Immature natural killer cell (primary cell): ENCODE results near the gene LGI4. TPM values are rescaled to one million over a fixed set of nuclear protein-coding genes. Genes with fewer than 3 reads are reported as not detected.
"Not testable (repeated sequence)": the region's sequence is repeated elsewhere in the genome, so short reads cannot be mapped to it uniquely, and the experiment has no call there.

Source experiments
- DNase-seq, 3 donors: peaks; one replicate each; pipeline ENCODE4 v3.0.0; 2022; ENCODE audit warnings: mixed read lengths in 1 of 3
- H3K27ac Mint-ChIP-seq, 6 donors: one replicate each; pipeline ENCODE4 v1.8.0; 2020; ENCODE audit warnings: mixed read lengths in 6 of 6, mild to moderate bottlenecking in 5 of 6, inconsistent platforms in 4 of 6, moderate library complexity in 3 of 6
- H3K27me3 Mint-ChIP-seq, 3 donors: one replicate each; pipeline ENCODE4 v1.8.0; 2020 to 2021; ENCODE audit warnings: low read depth in 3 of 3, mild to moderate bottlenecking in 3 of 3, mixed read lengths in 3 of 3, moderate library complexity in 3 of 3, inconsistent platforms in 1 of 3
- H3K36me3 Mint-ChIP-seq, 3 donors: one replicate each; pipeline ENCODE4 v1.8.0; 2020; ENCODE audit warnings: mixed read lengths in 3 of 3, inconsistent platforms in 2 of 3, mild to moderate bottlenecking in 2 of 3
- H3K4me1 Mint-ChIP-seq, 2 donors: one replicate each; pipeline ENCODE4 v1.8.0; 2020; ENCODE audit warnings: inconsistent platforms in 2 of 2, mild to moderate bottlenecking in 2 of 2, mixed read lengths in 2 of 2, moderate library complexity in 1 of 2
- H3K4me3 Mint-ChIP-seq, 5 donors: one replicate each; pipeline ENCODE4 v1.8.0; 2020; ENCODE audit warnings: mild to moderate bottlenecking in 5 of 5, mixed read lengths in 5 of 5, inconsistent platforms in 3 of 5, moderate library complexity in 3 of 5
- H3K9me3 Mint-ChIP-seq, 6 donors: one replicate each; pipeline ENCODE4 v1.8.0; 2020; ENCODE audit warnings: mild to moderate bottlenecking in 6 of 6, mixed read lengths in 6 of 6, inconsistent platforms in 4 of 6, moderate library complexity in 3 of 6
- polyA plus RNA-seq, 3 donors: library from polyadenylated mRNA; unstranded; fragments of 300-500 nt; fragmentation: Illumina TruSeq; gene quantifications; one replicate each; pipeline ENCODE4 v1.2.3, GENCODE V29; 2021

The LGI4 gene
- polyA plus RNA-seq, 3 donors from 2014 or later = not detected

DNA sequence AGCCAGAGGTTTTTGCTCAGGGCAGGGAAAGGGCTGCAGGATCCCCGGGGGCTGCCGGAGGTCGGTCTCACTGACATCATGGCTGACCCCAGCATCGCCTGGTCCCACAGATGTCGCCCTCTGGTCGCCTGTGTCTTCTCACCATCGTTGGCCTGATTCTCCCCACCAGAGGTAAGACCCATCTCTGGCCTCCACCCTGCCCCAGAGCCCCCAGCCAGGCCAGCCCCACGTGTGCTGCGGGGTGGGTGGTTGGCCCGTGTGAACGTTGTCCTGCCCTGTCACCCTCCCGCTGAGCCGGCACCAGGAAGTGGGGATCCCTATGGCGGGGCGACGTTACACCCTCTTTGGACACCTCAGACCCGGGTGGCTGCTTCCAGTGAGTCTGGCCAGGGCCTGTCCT is 20.6 kb upstream of the LGI4 start:
- Mint-ChIP-seq H3K9me3 (no peaks in the 10 kb centered on the region), H3K36me3 (peaks cover 14 to 23% (median 21%) of the 10 kb centered on the region in 3 donors), H3K4me3 (peak overlapping the region; percentile 90 to 99 (median 98)), H3K27ac (peak overlapping the region; percentile 91 to 99 (median 96)), H3K27me3 (peaks cover 0 to 16% (median 3%) of the 10 kb centered on the region in 3 donors), H3K4me1 (peaks cover 49 to 60% of the 10 kb centered on the region in 2 donors)
- DNase-seq = peak; percentile 45 to 47 (median 45)

DNA sequence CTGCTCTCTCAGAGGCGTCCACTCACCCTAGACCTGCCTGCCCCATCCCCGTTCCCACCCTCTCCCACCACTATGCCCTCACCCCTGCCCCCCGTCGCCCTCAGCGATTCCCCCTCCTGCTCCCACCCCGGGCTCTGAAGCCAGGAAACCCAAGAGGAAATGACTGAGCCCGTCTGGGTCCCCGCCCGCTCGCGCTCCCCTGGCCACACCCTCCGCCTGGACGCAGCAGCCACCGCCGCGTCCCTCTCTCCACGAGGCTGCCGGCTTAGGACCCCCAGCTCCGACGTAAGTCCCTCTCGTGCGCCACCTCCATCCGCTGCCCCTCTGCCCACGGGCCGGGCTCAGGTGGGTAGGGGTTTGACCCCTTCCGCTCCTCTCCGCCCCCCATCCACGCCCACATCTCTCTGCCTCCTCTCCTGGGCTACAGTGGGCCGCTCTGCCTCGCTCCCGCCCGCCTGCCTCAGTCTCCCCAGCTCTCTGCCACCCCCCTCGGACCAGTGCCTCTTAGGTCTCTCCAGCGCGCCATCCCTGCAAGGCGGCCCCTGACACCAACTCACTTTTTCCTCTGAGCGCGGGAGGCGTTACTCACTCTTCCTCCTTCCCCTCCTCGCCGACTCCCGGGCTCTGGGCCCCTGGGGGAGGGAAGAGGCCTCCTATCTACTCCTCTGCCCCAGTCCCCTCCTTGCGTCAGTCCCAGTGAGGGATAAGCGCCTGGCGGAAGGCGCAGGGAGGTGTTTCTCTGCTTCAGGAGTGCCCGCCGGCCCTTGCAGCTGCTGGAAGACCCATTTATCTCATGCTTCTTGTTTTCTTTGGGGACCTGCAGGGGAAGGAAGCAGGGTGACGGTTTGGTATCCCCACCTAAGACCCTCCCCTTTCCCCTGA is 19.9 kb upstream of the LGI4 start, which contains the start of gene FXYD5:
Gene FXYD5, plus strand, starts transcription at position 211 of the 882 bp plus-strand sequence. CDS start 816 bp downstream, outside the sequence.
- peaks cover 14 to 22% (median 19%) of the 10 kb centered on the region in 3 donors for H3K36me3 Mint-ChIP-seq
- H3K27ac Mint-ChIP-seq = peak within 1 kb of the TSS; percentile 91 to 99 (median 96)
- peaks cover 2 to 18% (median 3%) of the 10 kb centered on the region in 3 donors for H3K27me3 Mint-ChIP-seq
- peak; percentile 58 to 68 (median 67) for DNase-seq
- peak within 1 kb of the TSS; percentile 90 to 99 (median 98) for H3K4me3 Mint-ChIP-seq
- H3K9me3 Mint-ChIP-seq = no peaks in the 10 kb centered on the region
- H3K4me1 Mint-ChIP-seq = peaks cover 49 to 59% of the 10 kb centered on the region in 2 donors

DNA sequence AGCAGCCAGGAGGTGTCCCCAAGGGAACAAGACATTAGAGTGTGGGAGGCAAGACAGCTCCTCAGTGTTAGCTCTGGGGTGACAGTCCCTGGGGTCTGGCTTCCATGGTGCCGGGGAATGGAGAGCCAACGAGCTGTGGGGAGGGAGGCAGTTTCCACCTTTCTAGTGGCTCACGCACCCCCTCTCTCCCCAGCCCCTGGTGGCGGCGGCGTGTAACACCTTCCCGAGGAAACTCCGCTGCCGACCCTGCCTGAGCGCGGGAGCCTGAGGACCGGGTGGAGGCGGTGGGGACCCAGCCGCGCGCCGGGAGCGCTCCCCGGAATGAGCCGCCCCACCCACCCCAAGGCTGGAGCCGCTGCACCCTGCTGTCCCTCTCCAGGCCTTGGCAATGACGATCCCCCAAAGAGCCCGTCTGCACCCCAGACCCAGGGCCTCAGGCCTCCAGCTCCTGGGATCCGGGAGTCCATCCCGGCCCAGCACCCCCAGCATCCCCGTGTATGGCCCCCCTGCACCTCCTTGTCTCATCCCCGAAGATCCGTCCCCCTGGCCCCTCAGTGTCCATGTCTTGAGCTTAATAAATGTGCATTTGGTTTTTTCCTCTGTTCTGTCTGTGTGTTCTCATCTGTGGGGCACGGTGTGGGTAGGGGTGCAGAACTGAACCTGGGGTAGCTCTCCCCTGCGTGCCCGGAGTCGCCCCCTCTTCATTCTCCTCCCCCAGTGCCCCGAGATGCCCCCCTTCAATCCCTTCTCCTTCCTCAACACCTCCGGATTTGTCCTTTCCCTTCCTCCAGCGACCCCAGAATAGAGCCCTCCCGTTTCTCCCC is 19.1 kb upstream of the LGI4 start:
- DNase-seq = peak; percentile 60 to 65 (median 63)
- no peaks in the 10 kb centered on the region for H3K9me3 Mint-ChIP-seq
- peaks cover 9 to 15% (median 11%) of the 10 kb centered on the region in 3 donors for H3K36me3 Mint-ChIP-seq
- peaks cover 43 to 51% of the 10 kb centered on the region in 2 donors for H3K4me1 Mint-ChIP-seq
- peaks cover 2 to 18% (median 3%) of the 10 kb centered on the region in 3 donors for H3K27me3 Mint-ChIP-seq
- H3K27ac Mint-ChIP-seq = peak overlapping the region; percentile 91 to 99 (median 96)
- peak overlapping the region; percentile 90 to 99 (median 98) for H3K4me3 Mint-ChIP-seq

DNA sequence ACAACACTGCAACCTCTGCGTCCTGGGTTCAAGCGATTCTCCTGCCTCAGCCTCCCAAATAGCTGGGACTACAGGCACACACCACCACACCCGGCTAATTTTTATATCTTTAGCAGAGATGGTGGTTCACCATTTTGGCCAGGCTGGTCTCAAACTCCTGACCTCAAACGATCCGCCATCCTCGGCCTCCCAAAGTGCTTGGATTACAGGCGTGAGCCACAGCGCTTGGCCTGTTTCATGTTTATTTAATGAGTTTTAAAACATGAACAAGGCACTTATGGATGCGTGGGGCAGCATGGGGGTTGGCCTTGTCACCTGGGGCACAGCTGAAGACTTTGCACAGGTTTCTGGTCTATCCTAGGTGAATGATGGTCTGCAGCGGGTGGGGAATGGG is 18.3 kb upstream of the LGI4 start:
- H3K9me3 Mint-ChIP-seq, H3K36me3 Mint-ChIP-seq, DNase-seq: not testable (repeated sequence)
- H3K27me3 Mint-ChIP-seq = peaks cover 2 to 18% (median 3%) of the 10 kb centered on the region in 3 donors
- H3K27ac Mint-ChIP-seq = peak overlapping the region; percentile 19 to 87 (median 66)
- H3K4me3 Mint-ChIP-seq = peak overlapping the region; percentile 90 to 99 (median 98)
- peaks cover 42 to 44% of the 10 kb centered on the region in 2 donors for H3K4me1 Mint-ChIP-seq

DNA sequence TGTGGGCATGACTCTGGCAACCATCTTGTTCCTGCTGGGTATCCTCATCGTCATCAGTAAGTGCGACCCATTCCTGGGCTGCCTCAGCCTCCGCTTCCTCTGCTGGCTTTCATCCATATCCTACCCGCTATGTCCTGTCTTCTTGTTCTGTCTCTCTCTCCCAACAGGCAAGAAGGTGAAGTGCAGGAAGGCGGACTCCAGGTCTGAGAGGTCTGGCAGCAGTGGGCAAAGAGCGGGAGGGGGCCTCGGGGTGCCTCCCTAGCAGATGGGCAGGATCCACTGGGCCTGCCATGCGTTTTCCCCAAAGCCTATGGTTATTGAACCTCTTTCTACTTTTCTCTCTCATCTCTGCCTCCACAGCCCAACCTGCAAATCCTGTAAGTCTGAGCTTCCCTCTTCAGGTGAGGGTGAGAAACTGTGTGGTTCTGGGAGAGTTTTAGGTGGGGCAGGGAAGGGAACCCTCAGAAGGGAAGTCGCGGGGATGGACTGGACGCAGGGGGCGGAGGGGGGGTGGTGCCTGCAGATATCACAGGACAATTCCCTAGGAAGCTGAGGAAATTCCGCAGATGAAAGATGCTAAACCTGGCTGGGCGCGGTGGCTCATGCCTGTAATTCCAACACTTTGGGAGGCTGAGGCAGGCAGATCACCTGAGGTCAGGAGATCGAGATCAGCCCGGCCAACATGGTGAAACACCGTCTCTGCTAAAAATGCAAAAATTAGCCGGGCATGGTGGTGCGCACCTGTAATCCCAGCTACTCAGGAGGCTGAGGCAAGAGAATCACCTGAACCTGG is 16.6 kb upstream of the LGI4 start:
- no peaks in the 10 kb centered on the region for H3K9me3 Mint-ChIP-seq
- H3K27ac Mint-ChIP-seq = peak overlapping the region in 1 of 6 donors; percentile 46
- no peak overlapping the region for H3K4me3 Mint-ChIP-seq
- DNase-seq = no peak
- H3K4me1 Mint-ChIP-seq = peaks cover 27 to 35% of the 10 kb centered on the region in 2 donors
- peaks cover 0 to 2% (median 0%) of the 10 kb centered on the region in 3 donors for H3K36me3 Mint-ChIP-seq
- peaks cover 2 to 18% (median 3%) of the 10 kb centered on the region in 3 donors for H3K27me3 Mint-ChIP-seq

DNA sequence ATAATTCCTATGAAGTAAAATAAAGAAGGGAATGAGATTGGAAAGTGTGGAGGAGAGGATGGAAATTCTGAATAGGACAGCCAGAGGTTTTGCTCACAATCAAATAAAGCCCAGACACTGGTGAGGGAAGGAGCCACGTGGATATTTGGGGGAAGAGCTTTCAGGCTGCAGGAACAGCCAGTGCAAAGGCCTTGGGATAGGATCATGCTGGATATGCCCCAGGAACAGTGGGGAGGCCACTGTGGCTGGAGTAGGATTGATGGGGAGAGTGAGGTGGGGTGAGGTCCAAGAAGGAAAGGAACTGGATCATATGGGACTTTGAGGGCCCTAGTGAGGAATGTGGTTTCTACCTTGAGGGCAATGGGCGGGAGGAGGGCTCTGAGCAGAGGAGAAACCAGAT is 15.6 kb upstream of the LGI4 start:
- Mint-ChIP-seq H3K4me3 (no peak overlapping the region), H3K27ac (peak overlapping the region in 1 of 6 donors; percentile 16), H3K27me3 (peaks cover 2 to 14% (median 3%) of the 10 kb centered on the region in 3 donors), H3K36me3 (no peaks in the 10 kb centered on the region), H3K9me3 (no peaks in the 10 kb centered on the region), H3K4me1 (peaks cover 17 to 25% of the 10 kb centered on the region in 2 donors)
- no peak for DNase-seq

DNA sequence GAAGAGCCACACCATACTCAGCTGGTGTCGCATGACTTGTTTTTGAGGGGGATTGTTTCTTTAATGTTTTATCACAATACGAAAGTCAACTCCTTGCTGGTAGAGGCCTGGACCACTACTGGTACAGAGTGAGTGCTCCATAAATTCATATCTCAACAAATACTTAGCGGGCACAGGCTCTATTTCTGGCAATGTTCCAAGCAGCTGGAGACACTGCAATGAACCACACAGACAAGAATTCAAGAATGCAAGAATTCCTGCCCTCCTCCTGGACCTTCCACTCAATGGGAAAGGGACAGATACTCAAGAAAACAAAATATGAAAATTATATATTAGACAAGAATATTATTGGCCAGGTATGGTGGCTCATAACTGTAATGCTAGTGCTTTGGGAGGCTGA is 14.6 kb upstream of the LGI4 start:
- Mint-ChIP-seq H3K27me3 (peaks cover 1 to 10% (median 2%) of the 10 kb centered on the region in 3 donors), H3K4me3 (no peak overlapping the region), H3K4me1 (peaks cover 13 to 23% of the 10 kb centered on the region in 2 donors), H3K9me3 (no peaks in the 10 kb centered on the region), H3K36me3 (no peaks in the 10 kb centered on the region), H3K27ac (no peak overlapping the region)
- no peak for DNase-seq

DNA sequence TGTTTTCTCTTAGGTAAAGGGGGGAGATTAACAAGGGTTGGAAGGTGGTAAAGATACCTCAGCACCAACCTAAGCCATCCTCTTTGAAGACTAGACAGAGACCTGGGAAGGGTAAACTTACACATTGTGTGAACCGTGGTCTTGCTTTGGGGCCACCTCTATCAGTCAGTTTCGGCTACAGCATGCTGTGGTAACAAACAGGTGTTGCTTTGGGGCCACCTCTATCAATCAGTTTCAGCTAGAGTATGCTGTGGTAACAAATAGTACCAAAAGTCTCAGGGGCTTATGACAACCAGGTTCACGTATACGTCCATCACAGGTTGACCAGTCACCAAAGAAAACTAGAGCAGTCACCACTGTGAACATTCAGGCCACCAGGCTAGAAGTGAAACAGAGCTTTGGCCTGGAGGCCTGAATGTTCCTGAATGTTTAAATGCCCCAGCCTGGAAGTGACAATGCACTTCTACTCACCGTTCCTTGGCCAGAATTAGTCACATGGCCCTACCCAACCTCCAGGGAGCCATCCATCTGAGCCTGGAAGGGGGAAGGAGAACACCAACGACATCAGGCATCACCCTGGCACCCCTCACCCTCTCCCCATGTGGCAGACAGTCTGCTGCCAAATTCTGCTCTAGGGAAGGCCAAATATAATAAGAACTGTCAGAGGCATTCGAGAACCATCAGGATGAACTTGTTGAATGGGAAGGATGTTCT is 12.0 kb upstream of the LGI4 start:
- H3K4me3 Mint-ChIP-seq = no peak overlapping the region
- H3K36me3 Mint-ChIP-seq = no peaks in the 10 kb centered on the region
- peaks cover 1 to 5% (median 2%) of the 10 kb centered on the region in 3 donors for H3K27me3 Mint-ChIP-seq
- H3K9me3 Mint-ChIP-seq = no peaks in the 10 kb centered on the region
- peaks cover 12 to 23% of the 10 kb centered on the region in 2 donors for H3K4me1 Mint-ChIP-seq
- peak overlapping the region in 1 of 6 donors; percentile 47 for H3K27ac Mint-ChIP-seq
- no peak for DNase-seq

DNA sequence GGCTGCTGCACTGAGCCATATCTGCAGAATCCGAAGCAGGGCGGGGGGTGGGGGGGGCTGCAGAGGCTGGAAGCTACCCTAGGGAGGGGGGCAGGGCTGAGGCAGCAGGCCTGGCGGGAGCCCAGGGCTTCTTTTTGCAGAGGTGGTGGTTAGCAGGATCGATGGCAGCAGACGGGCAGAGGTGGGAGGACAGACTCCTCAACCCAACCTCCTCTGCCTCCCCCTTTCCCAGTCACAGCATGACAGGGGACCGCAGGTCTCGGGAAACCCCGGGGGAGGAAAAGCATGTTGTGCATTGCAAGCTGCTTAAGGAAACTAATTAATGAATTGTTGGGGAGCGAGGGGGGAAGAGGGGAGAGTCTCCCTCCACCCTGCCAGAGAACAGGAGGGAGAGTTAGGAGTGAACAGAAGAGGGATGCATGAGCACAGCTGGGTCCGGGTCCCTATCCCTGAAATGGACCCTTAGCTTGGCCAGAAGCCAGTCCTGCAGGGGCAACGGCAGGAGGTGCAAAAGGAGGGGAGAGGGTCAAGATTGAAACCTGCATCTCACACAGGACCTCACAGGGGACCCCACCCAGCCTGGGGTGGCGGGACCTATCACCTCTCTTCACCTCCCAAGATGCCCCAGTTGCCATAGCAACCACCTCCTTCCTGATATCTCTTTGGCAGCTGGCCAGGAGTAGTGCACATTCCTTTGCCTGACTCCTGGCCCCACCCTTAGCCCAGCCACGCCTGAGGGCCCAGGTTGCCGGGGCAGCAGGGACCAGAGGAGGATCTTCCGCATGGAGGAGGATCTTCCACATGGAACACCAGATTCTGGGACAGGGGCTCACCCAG is 10.0 kb upstream of the LGI4 start:
- H3K4me3 Mint-ChIP-seq = peak overlapping the region in 1 of 5 donors; percentile 17
- H3K4me1 Mint-ChIP-seq = peaks cover 28 to 36% of the 10 kb centered on the region in 2 donors
- peak overlapping the region in 1 of 6 donors; percentile 57 for H3K27ac Mint-ChIP-seq

DNA sequence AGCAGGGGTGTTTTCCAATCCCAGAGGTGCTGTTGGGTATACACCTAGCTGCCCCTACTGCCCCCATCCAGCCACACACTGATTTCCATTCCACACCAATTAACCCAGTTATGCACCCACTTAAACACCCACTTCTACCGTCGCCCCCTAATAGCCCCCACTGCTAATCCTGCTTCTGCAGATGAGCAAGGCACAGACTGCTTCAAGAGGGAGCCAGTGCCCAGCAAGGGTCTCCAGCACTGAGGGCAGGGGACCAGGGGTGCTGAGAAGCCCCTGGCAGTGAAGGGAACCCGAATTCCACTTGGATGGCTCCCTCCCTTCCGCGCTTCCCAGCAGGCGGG is 9.4 kb upstream of the LGI4 start:
- peak overlapping the region in 1 of 6 donors; percentile 2 for H3K27ac Mint-ChIP-seq
- H3K4me1 Mint-ChIP-seq = peaks cover 28 to 36% of the 10 kb centered on the region in 2 donors
- peaks cover 0 to 7% (median 0%) of the 10 kb centered on the region in 3 donors for H3K36me3 Mint-ChIP-seq
- H3K27me3 Mint-ChIP-seq = peaks cover 2 to 10% (median 4%) of the 10 kb centered on the region in 3 donors
- no peaks in the 10 kb centered on the region for H3K9me3 Mint-ChIP-seq
- peak overlapping the region in 2 of 5 donors; percentile 11 to 62 for H3K4me3 Mint-ChIP-seq
- DNase-seq = no peak

More for the DNA sequence above, 10.0 kb upstream of the LGI4 start:
- DNase-seq = no peak
- Mint-ChIP-seq H3K27me3 (peaks cover 2 to 10% (median 4%) of the 10 kb centered on the region in 3 donors), H3K36me3 (peaks cover 0 to 7% (median 0%) of the 10 kb centered on the region in 3 donors), H3K9me3 (no peaks in the 10 kb centered on the region)

GRCh38 chr19:35143818-35144217 is 9.0 kb upstream of the LGI4 start:
- H3K27ac Mint-ChIP-seq = peak overlapping the region in 3 of 6 donors; percentile 2 to 89 (median 33)
- H3K27me3 Mint-ChIP-seq = peaks cover 2 to 10% (median 4%) of the 10 kb centered on the region in 3 donors
- no peaks in the 10 kb centered on the region for H3K9me3 Mint-ChIP-seq
- peak overlapping the region in 3 of 5 donors; percentile 11 to 70 (median 62) for H3K4me3 Mint-ChIP-seq
- peaks cover 28 to 36% of the 10 kb centered on the region in 2 donors for H3K4me1 Mint-ChIP-seq
- H3K36me3 Mint-ChIP-seq = peaks cover 0 to 7% (median 0%) of the 10 kb centered on the region in 3 donors
- DNase-seq = no peak
